ENCODE measurements around the gene PRPF19. TPM values are rescaled to one million over a fixed set of nuclear protein-coding genes. Genes with fewer than 3 reads are reported as not detected.

Gene PRPF19
- total RNA-seq, 1 donor from 2014 or later = 61.9 TPM

GRCh38 chr11:60867871-60868681 lies 38.3 kb downstream of the PRPF19 start:
- H3K27ac ChIP-seq (ENCODE audit: low read depth, low read length) = no peak overlapping the region
- no peaks in the 10 kb centered on the region for H3K9me3 ChIP-seq (ENCODE audit: insufficient read depth, low read depth, low read length)
- no peak for TF ChIP-seq CTCF (IDR thresholded peaks at IDR 0.05; ENCODE audit: insufficient read depth, low read depth, low read length)
- no peak for TF ChIP-seq EZH2 (IDR thresholded peaks at IDR 0.05; ENCODE audit: insufficient read depth, low read length)
- H3K27me3 Mint-ChIP-seq (ENCODE audit: low read depth, unreplicated experiment) = peaks cover 15% of the 10 kb centered on the region
- no peaks in the 10 kb centered on the region for H3K36me3 Mint-ChIP-seq (ENCODE audit: low read depth, unreplicated experiment)
- H3K9me3 Mint-ChIP-seq (ENCODE audit: unreplicated experiment) = no peaks in the 10 kb centered on the region
- DNase-seq (ENCODE audit: low read depth) (no peak), FAIRE-seq (no peak)
- H3K9ac ChIP-seq (ENCODE audit: low read length) = no peak overlapping the region
- H3K27me3 ChIP-seq (ENCODE audit: insufficient read depth, low read length) = peaks cover 3% of the 10 kb centered on the region
- H2AFZ ChIP-seq (ENCODE audit: low read depth, low read length) = no peak overlapping the region
- peaks cover 11% of the 10 kb centered on the region for H3K4me1 ChIP-seq (ENCODE audit: insufficient read depth, low read length)
- H3K4me3 Mint-ChIP-seq (ENCODE audit: unreplicated experiment) = no peak overlapping the region
- H3K36me3 ChIP-seq (ENCODE audit: insufficient read depth, low read length) = no peaks in the 10 kb centered on the region
- H3K4me2 ChIP-seq (ENCODE audit: low read length) = no peak overlapping the region
- no peak overlapping the region for H3K4me3 ChIP-seq (ENCODE audit: insufficient read depth, low read depth, low read length)
- H4K20me1 ChIP-seq (ENCODE audit: insufficient read depth, low read length) = no peaks in the 10 kb centered on the region
- H3K4me1 Mint-ChIP-seq (ENCODE audit: low read depth, unreplicated experiment) = peaks cover 6% of the 10 kb centered on the region
- no peak overlapping the region for H3K27ac Mint-ChIP-seq (ENCODE audit: unreplicated experiment)
- no peaks in the 10 kb centered on the region for H3K79me2 ChIP-seq (ENCODE audit: insufficient read depth, low read length)

- FAIRE-seq (no peak), DNase-seq (ENCODE audit: low read depth) (no peak)
- Mint-ChIP-seq H3K9me3 (ENCODE audit: unreplicated experiment) (no peaks in the 10 kb centered on the region), H3K4me1 (ENCODE audit: low read depth, unreplicated experiment) (peaks cover 3% of the 10 kb centered on the region), H3K27ac (ENCODE audit: unreplicated experiment) (no peak within 1 kb of the TSS), H3K4me3 (ENCODE audit: unreplicated experiment) (no peak within 1 kb of the TSS), H3K27me3 (ENCODE audit: low read depth, unreplicated experiment) (peaks cover 23% of the 10 kb centered on the region), H3K36me3 (ENCODE audit: low read depth, unreplicated experiment) (no peaks in the 10 kb centered on the region)
- Histone ChIP-seq H4K20me1 (ENCODE audit: insufficient read depth, low read length) (no peaks in the 10 kb centered on the region), H3K4me1 (ENCODE audit: insufficient read depth, low read length) (peaks cover 2% of the 10 kb centered on the region), H3K9me3 (ENCODE audit: insufficient read depth, low read depth, low read length) (no peaks in the 10 kb centered on the region), H2AFZ (ENCODE audit: low read depth, low read length) (no peak within 1 kb of the TSS), H3K79me2 (ENCODE audit: insufficient read depth, low read length) (no peaks in the 10 kb centered on the region), H3K9ac (ENCODE audit: low read length) (no peak within 1 kb of the TSS), H3K4me3 (ENCODE audit: insufficient read depth, low read depth, low read length) (no peak within 1 kb of the TSS), H3K4me2 (ENCODE audit: low read length) (no peak within 1 kb of the TSS), H3K36me3 (ENCODE audit: insufficient read depth, low read length) (no peaks in the 10 kb centered on the region), H3K27me3 (ENCODE audit: insufficient read depth, low read length) (peaks cover 3% of the 10 kb centered on the region), H3K27ac (ENCODE audit: low read depth, low read length) (no peak within 1 kb of the TSS)
- TF ChIP-seq EZH2 (IDR thresholded peaks at IDR 0.05; ENCODE audit: insufficient read depth, low read length) (no peak), CTCF (IDR thresholded peaks at IDR 0.05; ENCODE audit: insufficient read depth, low read depth, low read length) (no peak)
Measured at GRCh38 chr11:60866911-60867870, 39.2 kb downstream of the PRPF19 start, which contains the start of gene ZP1. TSS of gene ZP1 (plus strand) at chr11:60867542. CDS start at chr11:60867562, 20 bp downstream.

All from astrocyte (in vitro differentiated cells and primary cell).